Peyer's patch (tissue), 4 donors: Measurements from ENCODE around the gene DISC1. TPM values are rescaled to one million over a fixed set of nuclear protein-coding genes. Genes with fewer than 3 reads are reported as not detected.
"Not testable (repeated sequence)": the region's sequence is repeated elsewhere in the genome, so short reads cannot be mapped to it uniquely, and the experiment has no call there.

ENCODE experiments used
- DNase-seq, 3 donors: peaks; one replicate each; pipeline ENCODE4 v3.0.0-alpha.2; 2017 to 2019
- H3K27ac ChIP-seq, 4 donors: fragments of 200-600 bp; sonication (generic); one replicate each; pipeline ENCODE4 v1.5.1; 2016 to 2019
- H3K27me3 ChIP-seq, 2 donors: fragments of 200-600 bp; sonication (generic); one replicate each; pipeline ENCODE4 v1.5.1; 2019
- H3K36me3 ChIP-seq, 3 donors: fragments of 200-600 bp; sonication (generic); one replicate each; pipeline ENCODE4 v1.5.1; 2016 to 2019
- H3K4me1 ChIP-seq, 4 donors: fragments of 200-600 bp; sonication (generic); one replicate each; pipeline ENCODE4 v1.5.1; 2016 to 2019
- H3K4me3 ChIP-seq, 4 donors: fragments of 200-600 bp; sonication (generic); 1 replicate in 3 of 4; 2 replicates in 1 of 4; pipeline ENCODE4 v1.5.1; 2016 to 2019; ENCODE audit warnings: mild to moderate bottlenecking in 1 of 4
- H3K9me3 ChIP-seq, 4 donors: fragments of 200-600 bp; sonication (generic); one replicate each; pipeline ENCODE4 v1.5.1; 2016 to 2019; ENCODE audit warnings: mild to moderate bottlenecking in 1 of 4
- POLR2A ChIP-seq, 2 donors: fragments of 450-650 bp; IDR thresholded peaks; one replicate each; pipeline ENCODE4 v1.5.1; 2017; ENCODE audit warnings: antibody characterized with exemption in 2 of 2, mild to moderate bottlenecking in 2 of 2, moderate library complexity in 2 of 2
- total RNA-seq, 4 donors: library from RNA; depleted of rRNA; stranded (reverse); fragments of >200 nt; gene quantifications; one replicate each; pipeline ENCODE4 v1.1.0, GENCODE V29; 2016
- TF ChIP-seq, protein P1 (sequence below), 6 experiments: fragments of 450-650 bp in 4 of 6; fragments of 200-600 bp in 2 of 6; sonication (generic) in 1 of 6; IDR thresholded peaks; one replicate each; pipeline ENCODE4 v1.5.1; 2017 to 2019; ENCODE audit warnings: antibody characterized with exemption in 6 of 6, mild to moderate bottlenecking in 3 of 6, moderate library complexity in 1 of 6

Gene DISC1
- total RNA-seq, 4 donors from 2014 or later = 2.3 to 39.6 (median 5.6) TPM

DNA sequence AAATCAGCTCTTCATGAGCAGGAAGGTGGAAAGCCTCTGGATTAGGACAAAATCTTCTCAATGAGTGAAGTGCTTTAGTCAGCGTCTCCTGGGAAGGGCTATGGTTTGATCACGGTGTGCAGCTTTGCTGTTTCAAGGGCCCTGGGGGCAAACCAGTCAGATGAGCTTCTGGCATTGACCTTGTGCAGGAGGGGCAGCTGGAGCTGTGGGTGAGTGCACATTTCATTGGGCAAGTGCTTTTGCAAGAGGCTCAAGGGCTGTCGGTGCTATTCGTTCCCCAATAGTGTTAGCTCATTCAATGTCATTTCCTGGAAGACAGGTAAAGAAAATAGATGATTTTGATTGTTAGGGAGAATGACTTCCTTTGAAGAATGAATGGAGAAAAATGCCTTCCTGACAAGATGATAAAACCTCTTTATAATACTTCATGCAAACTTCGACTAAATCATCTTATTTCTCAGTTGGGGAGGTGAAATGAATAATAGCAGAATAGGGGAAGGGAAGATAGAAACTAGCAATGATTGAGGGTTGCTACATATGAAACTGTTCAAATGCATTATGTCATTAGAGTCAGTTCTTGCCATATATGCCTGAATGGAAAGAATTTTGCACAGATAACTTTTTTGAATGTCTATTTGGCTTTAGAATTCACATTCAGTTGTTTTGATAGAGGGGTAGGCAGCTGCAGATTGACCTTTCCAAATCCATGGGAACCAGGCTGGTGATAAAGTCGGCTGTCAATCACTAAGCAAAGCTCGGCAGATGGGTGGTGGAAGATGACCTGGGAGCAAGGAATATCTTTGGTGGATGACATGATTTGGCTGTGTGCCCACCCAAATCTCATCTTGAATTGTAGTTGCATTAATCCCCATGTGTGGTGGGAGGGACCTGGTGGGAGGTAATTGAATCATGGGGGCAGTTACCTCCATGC is 12.9 kb upstream of the DISC1 start:
- H3K9me3 ChIP-seq = no peaks in the 10 kb centered on the region
- TF ChIP-seq, protein P1, sequence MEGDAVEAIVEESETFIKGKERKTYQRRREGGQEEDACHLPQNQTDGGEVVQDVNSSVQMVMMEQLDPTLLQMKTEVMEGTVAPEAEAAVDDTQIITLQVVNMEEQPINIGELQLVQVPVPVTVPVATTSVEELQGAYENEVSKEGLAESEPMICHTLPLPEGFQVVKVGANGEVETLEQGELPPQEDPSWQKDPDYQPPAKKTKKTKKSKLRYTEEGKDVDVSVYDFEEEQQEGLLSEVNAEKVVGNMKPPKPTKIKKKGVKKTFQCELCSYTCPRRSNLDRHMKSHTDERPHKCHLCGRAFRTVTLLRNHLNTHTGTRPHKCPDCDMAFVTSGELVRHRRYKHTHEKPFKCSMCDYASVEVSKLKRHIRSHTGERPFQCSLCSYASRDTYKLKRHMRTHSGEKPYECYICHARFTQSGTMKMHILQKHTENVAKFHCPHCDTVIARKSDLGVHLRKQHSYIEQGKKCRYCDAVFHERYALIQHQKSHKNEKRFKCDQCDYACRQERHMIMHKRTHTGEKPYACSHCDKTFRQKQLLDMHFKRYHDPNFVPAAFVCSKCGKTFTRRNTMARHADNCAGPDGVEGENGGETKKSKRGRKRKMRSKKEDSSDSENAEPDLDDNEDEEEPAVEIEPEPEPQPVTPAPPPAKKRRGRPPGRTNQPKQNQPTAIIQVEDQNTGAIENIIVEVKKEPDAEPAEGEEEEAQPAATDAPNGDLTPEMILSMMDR (IDR thresholded peaks at IDR 0.05) = no peak
- TF ChIP-seq POLR2A (IDR thresholded peaks at IDR 0.05) = no peak
- peaks cover 0 to 23% (median 3%) of the 10 kb centered on the region in 4 donors for H3K4me1 ChIP-seq
- no peak overlapping the region for H3K4me3 ChIP-seq
- no peaks in the 10 kb centered on the region for H3K36me3 ChIP-seq
- peak overlapping the region in 2 of 4 donors; percentile 45 to 70 for H3K27ac ChIP-seq
- no peaks in the 10 kb centered on the region for H3K27me3 ChIP-seq
- peak in 1 of 3 donors; percentile 53 for DNase-seq

DNA sequence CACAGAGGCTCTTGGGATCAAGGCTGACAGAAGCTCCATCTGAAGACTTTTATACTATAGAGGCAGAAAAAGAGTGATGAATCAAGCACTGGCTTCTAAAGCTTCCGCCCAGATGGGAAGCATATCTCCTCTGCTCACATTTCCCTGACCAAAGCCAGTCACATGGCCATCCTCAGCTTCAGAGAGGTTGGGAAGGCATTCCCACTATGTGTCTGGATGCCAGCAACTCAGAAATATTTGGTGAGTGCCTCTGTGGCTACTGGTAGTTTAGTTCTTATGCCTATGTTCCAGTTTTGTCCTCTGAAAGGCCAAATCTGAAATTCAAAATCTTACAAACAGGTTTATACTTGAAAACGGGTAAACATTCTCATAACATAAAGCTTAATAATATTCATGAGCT is 9.9 kb upstream of the DISC1 start:
- TF ChIP-seq POLR2A (IDR thresholded peaks at IDR 0.05) = no peak
- TF ChIP-seq, protein P1 (IDR thresholded peaks at IDR 0.05) = no peak
- DNase-seq = no peak
- no peak overlapping the region for H3K4me3 ChIP-seq
- H3K4me1 ChIP-seq = peaks cover 0 to 23% (median 3%) of the 10 kb centered on the region in 4 donors
- H3K36me3 ChIP-seq = no peaks in the 10 kb centered on the region
- no peaks in the 10 kb centered on the region for H3K27me3 ChIP-seq
- no peaks in the 10 kb centered on the region for H3K9me3 ChIP-seq
- H3K27ac ChIP-seq = no peak overlapping the region

DNA sequence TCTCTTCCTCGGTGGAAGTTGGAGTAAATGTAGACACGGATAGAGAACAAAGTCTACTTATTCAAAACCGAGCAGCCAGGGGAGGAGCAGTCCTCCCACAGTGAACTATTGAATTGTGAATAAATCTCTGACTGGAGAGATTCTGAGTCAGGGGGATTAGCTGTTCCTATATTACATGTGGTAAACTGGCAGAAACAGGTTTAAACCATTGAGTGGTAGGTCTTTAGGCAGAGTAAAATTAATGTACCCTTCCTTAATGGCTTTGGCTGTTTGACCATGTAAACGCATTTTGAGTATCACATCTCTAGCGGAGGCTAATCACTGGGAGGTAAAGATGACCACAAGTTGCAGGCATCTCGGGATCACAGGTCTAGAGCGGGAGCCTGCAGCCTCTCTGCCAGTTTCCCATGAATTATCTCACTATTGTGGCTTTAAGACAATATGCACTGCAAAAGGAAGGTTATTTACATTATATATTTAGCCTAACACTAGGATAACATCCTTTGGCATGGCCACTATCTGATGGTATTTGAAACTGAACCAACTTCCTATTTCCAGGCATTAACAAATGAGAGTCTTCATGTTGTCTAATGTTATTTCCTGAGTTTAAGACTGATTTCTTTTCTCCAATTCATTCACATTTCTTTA is 7.9 kb upstream of the DISC1 start:
- no peaks in the 10 kb centered on the region for H3K27me3 ChIP-seq
- TF ChIP-seq, protein P1 (IDR thresholded peaks at IDR 0.05) = no peak
- TF ChIP-seq POLR2A (IDR thresholded peaks at IDR 0.05) = no peak
- H3K9me3 ChIP-seq = no peaks in the 10 kb centered on the region
- DNase-seq = no peak
- no peak overlapping the region for H3K27ac ChIP-seq
- no peaks in the 10 kb centered on the region for H3K36me3 ChIP-seq
- no peak overlapping the region for H3K4me3 ChIP-seq
- H3K4me1 ChIP-seq = peaks cover 0 to 14% (median 0%) of the 10 kb centered on the region in 4 donors

DNA sequence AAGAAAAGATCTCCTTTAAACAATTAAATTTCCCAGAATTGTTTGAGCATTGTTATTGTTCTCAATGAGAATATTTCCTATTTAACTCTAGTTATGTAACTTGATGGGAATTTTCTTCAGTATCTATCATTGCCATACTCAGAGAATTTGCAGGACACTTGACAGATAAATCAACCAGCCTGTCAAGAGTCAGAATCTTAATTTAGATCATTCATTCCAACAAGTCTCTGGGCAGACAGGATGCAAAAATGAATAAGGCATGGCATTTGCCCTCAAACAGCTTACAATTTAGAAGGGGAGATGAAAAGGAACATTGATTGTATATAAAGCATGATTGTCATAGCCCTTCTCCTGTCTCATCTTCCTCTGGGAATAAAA is 7.3 kb upstream of the DISC1 start:
- Histone ChIP-seq H3K9me3 (no peaks in the 10 kb centered on the region), H3K36me3 (no peaks in the 10 kb centered on the region), H3K27ac (no peak overlapping the region), H3K4me3 (no peak overlapping the region), H3K4me1 (peaks cover 0 to 9% (median 0%) of the 10 kb centered on the region in 4 donors), H3K27me3 (no peaks in the 10 kb centered on the region)
- no peak for DNase-seq
- no peak for TF ChIP-seq POLR2A (IDR thresholded peaks at IDR 0.05)
- TF ChIP-seq, protein P1 (IDR thresholded peaks at IDR 0.05) = no peak

DNA sequence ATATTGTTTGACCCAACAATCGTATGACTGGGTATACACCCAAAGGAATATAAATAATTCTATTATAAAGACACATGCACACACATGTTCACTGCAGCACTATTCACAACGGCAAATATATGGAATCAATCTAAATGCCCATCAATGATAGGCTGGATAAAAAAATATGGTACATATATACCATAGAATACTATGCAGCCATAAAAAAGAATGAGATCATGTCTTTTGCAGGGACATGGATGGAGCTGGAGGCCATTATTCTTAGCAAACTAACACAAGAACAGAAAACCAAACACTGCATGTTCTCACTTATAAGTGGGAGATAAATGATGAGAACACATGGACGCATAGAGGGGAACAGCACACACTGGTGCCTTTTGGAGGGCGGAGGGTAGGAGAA is 1.5 kb upstream of the DISC1 start:
- H3K36me3 ChIP-seq, DNase-seq, H3K9me3 ChIP-seq, H3K4me3 ChIP-seq, H3K27me3 ChIP-seq, H3K27ac ChIP-seq: not testable (repeated sequence)
- H3K4me1 ChIP-seq = peaks cover 0 to 20% (median 4%) of the 10 kb centered on the region in 4 donors

DNA sequence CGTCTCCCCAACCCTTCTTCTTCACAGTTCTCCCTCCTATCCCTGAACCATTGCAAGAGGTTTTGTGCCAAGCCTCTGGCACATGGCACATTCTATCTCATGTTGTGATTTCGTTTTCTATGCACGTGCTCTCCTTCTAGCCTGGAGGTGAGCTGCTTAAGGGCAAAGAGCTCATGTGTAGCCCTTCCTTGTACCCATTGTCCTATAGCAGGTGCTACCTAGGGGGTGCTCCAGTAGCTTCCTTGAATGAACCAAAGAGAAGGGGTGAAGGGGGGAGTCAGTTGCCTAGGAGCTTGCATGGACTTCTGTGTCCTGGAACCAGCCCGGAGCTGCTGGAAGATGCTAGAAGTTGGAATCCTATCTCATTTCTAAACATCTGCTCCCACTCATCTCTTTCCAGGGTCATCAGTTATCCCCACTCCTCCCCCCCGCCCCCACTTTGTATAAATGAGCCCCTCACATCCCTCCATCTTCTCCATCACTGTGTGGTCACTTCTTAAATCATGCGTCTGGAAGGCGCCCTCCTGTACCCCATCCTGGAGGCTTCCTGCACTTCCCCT is 535 bp upstream of the DISC1 start:
- peak overlapping the region in 2 of 4 donors; percentile 74 for H3K27ac ChIP-seq
- no peak for DNase-seq
- H3K27me3 ChIP-seq = no peaks in the 10 kb centered on the region
- peaks cover 0 to 20% (median 4%) of the 10 kb centered on the region in 4 donors for H3K4me1 ChIP-seq
- H3K36me3 ChIP-seq = no peaks in the 10 kb centered on the region
- TF ChIP-seq, protein P1 (IDR thresholded peaks at IDR 0.05) = no peak
- H3K4me3 ChIP-seq = peak overlapping the region; percentile 67 to 86 (median 69)
- H3K9me3 ChIP-seq = no peaks in the 10 kb centered on the region
